Embryonic facial prominence (tissue), 1 donor: ENCODE measurements around the gene NPC1.
"Not testable (repeated sequence)": the region's sequence is repeated elsewhere in the genome, so short reads cannot be mapped to it uniquely, and the experiment has no call there.

ENCODE experiments used
- DNase-seq: peaks from one replicate; pipeline ENCODE4 v3.0.0-alpha.2; 2016; ENCODE audit errors: extremely low spot score

Gene NPC1

DNA sequence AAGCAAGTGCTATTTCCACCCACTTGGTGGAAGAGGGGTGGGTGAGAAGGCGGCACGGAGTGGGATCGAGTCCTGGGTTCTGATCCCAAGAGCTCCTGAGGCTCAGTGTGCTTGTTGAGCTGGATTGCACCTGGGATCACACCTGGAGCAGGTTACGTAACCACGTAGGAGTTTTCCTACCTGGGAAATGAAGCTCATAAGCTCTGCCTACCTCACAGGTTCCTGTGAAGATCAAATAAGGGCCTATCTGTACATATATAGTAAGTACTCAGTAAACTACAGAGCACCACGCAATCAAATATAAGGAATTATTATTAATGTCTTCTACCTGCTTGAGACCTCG is 11.0 kb downstream of the NPC1 start:
- DNase-seq, result no peak

DNA sequence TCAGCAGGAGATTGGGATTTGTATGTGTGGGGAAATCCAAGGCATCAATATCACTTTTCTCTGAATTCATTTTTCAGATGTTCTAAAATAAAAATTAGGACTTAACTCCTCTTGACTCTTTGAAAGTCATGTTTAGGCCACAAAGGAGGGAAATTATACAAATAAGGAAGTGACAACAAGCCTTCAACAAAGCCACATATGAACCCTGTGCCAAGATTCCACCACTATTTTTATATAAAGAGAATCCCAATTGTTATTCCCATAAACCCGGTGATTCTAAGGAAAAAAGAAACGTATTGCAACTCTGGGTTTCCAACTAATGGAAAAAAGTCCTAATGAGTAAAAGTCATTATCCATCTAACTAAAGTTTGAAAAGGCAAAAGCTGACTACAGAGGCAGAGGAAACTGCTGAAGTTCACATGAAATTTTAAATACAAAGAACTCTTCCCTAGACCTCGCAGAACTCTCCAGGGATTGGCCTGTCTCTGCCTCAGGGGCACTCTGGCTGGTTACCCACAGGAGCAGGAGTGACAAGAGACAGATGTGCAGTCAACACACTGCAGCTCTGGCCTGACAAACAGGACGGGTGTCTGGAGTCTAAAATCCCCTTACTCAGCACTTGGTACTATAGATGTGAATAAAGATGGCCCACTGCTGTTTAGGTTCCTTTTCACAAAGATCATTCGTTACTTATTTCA is 11.5 kb downstream of the NPC1 start:
- no peak for DNase-seq

DNA sequence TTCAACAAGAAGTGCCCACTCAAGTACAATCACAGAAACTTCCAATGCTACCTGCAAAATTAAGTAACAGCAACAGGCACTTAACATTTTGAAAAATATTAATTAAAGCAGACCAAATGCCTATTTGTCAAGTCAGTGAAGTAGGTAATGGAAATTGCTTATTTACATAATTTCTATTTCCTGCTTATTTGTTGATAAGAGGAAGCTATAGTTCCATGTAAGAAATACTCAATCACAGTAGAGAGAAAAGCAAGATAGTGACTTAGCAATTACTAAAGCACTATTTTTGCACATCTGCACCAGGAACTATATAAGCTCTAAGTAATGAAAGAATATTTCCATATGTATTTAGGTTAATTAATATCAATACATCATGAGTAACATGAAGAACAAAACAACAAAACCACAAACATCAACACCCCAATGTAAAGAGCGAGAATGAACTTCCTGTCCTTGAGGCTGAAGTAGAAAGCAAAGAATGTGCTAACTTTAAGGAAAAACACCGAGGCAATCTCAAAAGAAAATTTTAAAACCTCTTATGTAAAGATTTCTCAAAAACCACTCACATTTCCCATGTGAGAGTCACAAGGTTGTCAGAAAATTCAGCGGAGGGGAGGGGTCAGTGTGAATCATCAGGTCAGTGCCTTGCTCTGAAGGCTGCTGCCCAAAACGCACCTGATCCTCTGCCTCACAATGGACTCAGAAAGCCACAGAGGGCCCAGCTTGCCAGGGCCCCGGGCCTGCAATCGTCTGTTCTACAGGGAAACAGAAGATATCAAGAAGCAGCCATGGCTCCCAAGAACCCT is 12.5 kb downstream of the NPC1 start:
- DNase-seq, result no peak

DNA sequence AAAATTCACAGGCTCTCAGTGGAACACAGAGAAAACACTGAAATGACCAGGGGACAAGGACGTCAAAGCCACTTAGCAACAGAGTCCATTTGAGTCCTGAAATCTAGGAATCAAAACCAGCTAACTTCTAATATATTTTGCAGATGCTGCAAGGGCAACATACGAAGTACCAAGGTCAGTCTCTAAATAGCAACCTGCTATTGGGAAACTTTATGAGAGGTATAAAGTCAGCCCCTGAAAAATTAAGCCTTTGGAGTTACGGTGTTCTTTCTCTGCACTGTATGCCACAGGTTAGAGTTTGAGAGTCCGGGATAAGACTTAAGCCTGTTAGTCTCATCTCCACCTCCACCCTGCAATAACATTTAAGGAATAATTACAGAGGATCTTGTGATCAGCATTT is 13.3 kb downstream of the NPC1 start:
- no peak for DNase-seq

DNA sequence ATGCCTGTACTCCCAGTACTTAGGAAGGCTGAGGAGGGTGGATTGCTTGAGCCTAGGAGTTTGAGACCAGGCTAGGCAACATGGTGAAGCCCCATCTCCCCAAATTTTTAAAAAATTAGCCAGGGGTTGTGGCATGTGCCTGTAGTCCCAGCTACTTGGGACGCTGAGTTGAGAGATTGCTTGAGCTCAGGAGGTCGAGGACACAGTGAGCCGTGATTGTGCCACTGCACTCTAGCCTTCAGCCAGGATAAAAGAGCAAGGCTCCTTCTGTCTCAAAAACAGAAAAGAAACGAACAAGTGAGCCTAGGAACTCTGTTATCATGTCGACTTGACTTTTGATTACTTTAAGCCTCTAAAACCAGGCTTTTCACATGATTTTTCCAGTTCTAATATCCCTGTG is 13.7 kb downstream of the NPC1 start:
- no peak for DNase-seq

DNA sequence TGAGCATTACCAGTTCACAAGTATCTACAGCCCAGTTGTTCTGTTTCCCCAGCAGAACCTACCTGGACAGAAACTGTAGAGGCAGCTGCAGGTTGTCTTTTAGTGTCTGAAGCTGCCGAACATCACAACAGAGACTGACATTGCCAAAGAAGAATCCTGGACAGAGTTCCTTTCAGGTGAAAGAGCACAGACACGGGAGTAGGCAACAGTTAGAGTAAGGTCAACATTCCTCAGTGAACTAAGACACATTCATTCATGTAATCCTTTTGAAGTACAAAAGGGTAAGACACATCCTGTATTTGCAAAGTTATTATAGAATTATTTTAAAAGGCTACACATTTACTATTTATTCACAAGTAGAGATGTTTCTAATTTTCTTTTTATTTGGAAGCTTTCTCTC is 14.3 kb downstream of the NPC1 start:
- no peak for DNase-seq

DNA sequence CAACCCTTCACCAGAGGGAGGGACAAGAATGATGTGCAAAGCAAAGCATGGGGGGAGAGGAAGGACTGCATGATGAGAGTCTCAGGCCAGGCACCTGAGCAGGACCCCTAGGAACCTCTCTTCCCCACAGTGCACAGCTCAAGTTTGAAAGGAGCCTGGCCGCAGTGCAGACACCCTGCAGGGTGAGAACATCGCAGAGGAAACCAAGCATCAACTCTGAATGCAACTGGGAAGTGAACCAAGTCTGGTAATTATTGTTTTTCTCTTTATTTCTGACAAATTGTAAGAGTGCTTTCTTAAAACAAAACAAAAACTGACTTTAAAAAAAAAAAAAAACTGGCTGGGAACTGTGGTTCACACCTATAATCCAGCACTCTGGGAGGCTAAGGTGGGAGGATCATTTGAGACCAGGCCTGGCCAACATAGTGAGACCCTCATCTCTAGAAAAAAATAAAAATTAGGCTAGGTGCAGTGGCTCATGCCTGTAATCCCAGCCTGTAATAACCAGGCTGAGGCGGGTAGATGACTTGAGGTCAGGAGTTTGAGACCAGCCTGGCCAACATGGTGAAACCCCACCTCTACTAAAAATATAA is 15.3 kb downstream of the NPC1 start:
- no peak for DNase-seq

DNA sequence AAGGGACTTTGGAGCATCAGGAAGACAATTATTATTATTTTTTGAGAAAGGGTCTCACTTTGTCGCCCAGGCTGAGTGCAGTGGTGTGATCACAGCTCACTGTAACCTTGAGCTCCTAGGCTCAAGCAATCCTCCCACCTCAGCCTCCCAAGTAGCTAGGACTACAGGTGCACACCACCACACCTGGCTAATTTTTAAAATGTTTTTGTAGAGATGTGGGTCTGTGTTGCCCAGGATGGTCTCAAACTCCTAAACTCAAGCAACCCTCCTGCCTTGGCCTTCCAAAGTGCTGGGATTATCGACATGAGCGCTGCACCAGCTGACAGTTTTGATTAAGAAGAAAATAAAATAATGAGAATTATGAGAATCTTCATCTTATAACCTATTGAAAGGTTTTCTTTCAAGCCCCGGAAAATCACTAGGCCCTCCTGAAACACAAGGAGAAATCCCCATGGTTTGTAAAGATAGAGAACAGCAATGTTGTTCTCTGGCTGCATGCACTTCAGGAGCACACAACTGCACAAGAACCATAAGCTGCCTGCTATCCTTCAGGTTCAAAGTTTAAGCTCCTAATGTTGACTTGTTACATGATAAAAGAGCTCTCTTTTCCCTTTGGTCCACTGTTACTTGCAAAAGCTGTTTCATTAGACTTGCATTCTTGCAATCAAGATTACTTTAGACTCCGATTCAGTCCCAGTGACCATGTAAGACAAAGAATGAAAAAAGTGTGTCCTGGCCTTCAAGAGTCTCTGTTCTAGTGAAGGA is 16.8 kb downstream of the NPC1 start:
- DNase-seq, result no peak

DNA sequence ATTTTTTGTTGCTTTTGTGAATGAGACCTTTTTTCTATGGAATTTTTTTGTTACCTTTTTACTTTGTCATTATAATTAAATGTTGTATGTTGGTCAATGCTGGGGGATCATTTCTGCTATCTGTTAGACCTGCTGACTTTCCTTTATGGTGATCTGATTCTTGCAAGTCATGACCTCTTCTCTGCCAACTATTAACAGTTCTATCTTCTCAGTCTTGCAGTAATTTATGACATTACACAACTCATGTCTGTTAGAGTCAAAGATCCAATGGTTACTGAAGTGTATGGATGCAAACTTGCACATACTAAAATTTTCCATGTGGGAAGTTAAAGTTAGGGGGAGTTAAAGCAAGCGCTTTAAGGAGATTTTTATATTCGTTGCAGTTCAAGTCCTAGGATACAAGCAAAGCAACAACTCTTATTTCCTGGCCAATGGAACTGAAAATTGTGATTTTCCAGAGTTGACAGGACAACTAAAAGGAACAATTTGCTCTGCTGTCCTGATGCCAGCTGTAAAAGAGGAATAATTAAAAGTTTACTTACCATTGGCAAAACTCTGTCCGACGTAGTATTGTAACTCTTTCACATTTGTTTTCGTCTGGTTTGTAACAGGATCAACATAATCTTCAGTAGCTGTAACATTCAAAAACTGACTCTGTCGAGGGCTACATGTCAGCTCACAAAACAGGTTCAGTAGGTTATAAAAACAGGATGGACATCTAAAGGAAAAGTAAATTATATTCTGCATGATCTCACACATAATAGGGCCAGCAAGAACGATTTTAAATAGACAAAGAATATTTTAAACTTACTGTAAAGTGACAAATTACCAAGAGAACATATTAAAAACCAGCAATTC is 17.8 kb downstream of the NPC1 start:
- no peak for DNase-seq

DNA sequence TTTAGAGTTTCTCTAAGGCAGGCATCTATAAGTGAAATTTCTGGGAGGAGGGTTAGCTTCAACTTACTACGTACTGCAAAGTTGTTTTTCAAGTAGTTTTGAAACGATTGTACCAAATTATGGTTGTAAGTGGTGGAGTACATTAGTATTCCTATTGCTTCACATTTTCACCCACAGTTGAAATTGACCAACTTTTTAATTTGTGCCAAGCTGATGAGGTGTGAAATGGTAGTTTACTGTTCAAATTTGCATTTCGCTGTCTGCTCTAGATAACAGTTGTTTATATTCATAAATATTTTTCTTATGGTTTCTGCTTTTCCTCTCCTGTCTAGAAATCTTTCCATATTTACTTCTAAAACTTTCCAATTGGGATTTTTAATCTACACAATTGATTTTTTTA is 18.6 kb downstream of the NPC1 start:
- DNase-seq, result no peak

DNA sequence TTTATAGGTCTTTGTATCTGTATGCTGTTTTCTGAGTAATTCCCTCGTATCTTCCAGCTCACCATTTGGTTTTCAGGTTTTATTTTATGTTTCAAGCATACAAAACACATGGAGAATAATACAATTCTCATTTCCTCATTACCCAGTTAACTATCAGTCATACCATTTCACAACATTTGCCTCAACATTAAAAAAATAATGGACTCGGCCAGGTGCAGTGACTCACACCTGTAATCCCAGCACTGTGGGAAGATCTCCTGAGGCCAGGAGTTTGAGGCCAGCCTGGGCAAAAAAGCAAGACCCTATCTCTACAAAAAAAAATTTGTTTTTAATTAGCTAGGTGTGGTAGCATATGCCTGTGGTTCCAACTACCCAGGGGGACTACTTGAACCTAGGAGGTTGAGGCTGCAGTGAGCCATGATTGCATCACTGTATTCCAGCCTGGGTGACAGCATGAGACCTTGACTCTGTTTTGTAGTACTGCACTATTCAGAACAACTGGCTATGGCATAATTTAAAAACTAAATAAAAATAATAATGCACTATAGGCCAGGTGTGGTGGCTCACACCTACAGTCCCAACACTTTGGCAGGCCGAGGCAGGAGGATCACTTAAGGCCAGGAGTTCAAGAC is 20.3 kb downstream of the NPC1 start:
- no peak for DNase-seq

DNA sequence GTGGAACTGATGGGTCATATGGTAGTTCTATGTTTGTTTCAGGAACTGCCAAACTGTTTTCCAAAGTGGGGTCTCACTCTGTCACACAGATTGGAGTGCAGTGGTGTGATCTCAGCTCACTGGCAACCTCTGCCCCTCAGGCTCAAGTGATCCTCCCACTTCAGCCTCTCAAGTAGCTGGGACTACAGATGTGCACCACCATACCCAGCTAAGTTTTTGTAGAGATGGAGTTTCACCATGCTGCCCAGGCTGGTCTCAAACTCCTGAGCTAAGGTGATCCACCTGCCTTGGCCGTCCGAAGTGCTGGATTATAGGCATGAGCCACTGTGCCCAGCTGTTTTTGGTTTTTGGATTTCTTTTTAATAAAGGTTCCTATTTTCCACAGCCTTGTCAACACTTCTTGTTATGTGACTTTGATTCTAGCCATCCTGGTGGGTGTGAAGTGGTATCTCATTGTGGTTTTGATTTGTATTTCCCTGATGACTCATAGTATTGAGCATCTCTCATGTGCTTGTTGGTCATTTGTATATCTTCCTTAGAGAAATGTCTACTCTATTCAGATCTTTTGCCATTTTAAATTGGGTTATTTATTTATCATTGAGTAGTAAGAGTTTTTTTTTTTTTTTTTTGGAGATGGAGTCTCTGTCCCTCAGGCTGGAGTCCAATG is 22.8 kb downstream of the NPC1 start:
- no peak for DNase-seq

DNA sequence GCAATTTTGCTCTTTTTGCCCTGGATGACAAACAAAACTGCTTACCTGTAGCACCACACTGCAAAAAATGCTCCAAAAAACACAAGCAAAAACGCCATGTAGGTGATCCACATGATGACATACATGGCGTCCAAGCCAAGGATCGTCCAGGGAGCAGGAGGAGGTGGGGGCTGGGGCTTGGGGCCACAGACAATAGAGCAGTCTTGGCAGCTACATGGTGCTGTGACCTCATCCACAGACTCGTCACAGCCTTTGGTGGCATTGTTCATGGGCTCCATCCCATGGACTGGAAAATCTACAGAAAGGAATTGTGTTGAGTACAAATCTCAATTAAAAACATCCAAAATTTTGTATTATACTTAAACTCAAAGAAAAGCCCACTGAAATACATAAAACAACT is 26.1 kb downstream of the NPC1 start:
- no peak for DNase-seq

DNA sequence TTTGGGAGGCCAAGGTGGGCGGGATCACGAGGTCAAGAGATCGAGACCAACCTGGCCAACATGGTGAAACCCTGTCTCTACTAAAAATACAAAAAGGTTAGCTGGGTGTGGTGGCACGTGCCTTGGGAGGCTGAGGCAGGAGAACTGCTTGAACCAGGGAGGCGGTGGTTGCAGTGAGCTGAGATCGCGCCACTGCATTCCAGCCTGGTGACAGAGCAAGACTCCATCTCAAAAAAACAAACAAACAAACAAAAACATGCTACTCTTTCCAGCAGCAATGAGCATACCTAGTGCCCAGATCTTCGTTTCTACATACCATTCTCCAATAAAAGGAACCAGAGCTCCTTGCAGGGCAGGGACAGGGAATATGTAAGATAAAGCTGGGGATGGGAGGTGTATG is 28.8 kb downstream of the NPC1 start:
- not testable (repeated sequence) for DNase-seq

DNA sequence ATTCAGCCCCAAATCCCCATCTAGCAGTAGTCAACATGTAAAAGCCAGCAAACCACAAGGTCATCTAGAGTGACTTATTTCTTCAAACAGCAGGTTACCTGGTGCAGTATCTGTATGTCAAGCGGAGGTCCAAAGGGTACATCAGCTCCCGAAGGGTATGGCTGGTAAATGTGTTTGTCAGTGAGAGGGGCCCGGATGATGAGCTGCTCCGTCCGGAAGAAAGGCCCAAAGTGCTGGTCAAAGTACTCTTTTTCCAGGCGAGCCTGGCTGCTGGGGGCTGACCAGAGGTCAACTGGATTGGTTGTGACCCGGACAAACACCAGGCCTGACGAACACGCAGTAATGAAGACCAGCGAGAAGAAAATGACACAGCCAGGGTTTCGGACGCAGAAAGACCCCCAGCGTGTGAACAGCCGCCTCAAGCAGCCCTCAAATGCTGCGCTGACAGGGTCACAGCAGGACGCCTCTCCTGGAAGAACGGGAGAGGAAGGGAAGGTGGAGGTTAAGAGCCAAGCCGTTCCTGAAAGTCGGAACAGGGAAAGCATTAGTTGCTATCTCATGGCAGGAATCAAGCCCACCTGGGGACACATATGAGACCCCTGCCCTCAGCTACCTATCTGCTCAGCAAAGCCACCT is 30.0 kb downstream of the NPC1 start:
- no peak for DNase-seq

DNA sequence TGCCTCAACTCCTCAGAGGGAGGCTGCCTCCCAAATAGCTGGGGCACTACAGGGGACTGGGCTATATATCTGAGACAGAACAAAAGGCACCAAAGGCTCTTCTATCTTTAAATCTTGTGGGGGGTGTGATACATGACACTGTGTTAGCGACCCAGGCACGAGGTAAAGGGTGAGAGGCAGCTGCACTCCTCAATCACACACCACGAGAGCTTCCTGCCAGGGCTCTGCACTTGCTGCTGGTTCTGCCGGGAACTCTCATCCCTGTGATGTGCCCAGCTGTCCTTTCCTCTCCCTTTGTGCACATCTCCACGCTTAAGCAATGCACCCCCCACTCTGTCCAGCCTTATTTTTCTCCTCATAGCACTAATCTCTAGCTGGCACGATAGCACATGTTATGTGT is 32.4 kb downstream of the NPC1 start:
- no peak for DNase-seq

DNA sequence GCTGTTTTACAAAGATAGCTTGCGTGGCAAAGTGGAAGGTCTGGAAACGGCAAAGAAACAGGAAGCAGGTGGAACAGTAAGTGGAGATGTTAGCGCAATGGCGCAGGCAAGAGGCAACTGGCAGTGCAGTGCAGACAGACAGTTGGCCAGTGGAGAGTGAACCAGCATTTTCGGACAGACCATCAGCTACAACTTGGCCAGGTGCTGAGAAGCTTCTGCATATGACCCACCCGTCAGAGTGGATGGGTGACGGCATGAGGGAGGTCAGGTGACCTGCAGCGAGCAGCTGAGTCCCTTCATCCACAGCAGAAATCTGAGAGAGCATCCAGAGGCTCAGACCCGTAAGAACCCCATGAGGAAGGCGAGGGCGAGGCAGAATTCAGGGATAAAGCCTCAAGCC is 33.8 kb downstream of the NPC1 start:
- no peak for DNase-seq

DNA sequence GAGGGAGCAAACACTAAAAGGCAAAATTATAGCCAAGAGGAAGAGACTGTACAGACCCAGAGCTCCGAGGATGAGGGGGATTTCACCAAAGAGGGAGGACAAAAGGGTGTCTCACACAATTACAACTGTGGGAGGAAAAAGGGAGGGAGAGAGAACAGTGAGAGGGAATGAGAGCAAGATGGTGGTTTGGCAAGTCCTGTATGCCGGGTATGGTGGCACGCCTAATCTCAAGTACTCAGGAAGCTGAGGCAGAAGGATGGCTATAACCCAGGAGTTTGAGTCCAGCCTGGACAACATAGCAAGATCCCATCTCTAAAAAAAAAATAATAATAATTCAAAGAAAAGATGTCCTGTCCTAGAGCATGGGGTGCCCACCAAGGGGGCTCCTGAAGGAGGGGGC is 34.3 kb downstream of the NPC1 start:
- DNase-seq, result no peak

DNA sequence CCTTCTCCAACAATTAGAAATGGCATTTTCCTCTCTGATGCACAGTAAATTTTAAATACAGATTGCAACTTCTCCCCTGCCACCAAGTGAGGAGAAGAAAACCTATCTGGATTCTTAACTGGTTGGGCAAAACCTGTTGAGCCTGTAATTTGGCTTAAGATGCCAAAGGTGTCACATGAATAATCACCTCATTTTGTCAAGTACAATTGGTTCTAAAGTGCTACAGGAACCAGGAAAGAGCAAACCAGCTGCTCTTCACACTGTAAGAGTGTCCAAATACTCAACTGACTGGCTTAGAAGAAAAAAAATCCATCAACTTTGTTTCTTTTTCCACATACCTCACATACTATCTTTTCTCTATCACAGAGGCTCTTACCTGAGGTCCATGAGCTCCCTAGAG is 35.4 kb downstream of the NPC1 start:
- DNase-seq, result no peak

DNA sequence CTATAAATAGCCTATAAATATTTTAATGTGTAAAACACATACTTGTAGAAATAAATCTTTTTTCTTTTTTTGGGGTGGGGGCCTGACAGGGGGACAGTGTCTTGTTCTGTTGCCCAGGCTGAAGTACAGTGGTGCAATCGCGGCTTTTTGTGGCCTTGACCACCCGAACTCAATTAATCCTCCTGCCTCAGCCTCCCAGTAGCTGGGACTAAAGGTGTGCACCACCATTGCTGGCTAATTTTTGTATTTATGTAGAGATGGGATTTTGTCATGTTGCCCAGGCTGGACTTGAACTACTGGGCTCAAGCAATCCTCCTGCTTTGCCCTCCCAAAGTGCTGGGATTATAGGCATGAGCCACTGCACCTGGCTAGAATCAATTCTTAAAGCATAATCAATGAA is 37.6 kb downstream of the NPC1 start:
- no peak for DNase-seq
